NCI-H748 (cell line): Measurements from ENCODE around the gene BMF.
A peak's percentile ranks its signal among the peaks of the same experiment; 100 is the strongest.

Experiments
- DNase-seq: peaks from one replicate; lab custom pipeline; 2025; ENCODE audit not compliant: unreplicated experiment; lab: John Stamatoyannopoulos, UW

BMF gene

DNA sequence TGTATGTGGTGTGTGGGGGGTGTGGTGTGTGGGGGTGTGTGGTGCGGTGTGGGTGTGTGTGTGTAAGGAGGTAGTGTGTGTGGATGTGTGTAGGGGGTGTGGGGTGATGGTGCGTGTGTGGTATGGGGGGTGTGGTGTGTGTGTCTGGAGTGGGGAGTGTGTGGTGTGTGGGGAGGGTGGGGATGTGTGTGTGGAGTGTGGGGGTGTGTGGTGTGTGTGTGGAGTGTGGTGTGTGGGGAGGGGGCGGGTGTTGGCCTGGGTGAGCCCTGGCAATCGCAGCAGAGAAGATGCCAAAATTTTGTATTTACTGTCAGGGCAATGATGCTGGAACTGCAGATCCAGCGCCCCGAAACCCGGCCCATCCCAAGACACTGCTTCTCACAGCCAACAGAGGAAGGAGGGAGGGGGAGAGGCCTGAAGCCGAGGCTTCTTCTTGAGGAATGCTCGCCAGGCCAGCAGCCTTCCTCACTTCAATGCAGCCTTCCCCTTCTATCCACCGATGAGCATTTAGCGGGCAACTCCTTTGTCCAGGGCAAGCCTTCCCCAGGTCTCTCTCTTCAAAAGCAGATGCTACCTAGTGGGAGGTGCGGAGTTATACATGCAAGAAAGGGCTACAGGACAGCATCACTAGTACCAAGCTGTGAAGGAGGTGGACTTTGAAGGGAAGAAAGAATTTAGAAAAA is 57.8 kb downstream of the BMF start:
- peak; percentile 6 for DNase-seq

DNA sequence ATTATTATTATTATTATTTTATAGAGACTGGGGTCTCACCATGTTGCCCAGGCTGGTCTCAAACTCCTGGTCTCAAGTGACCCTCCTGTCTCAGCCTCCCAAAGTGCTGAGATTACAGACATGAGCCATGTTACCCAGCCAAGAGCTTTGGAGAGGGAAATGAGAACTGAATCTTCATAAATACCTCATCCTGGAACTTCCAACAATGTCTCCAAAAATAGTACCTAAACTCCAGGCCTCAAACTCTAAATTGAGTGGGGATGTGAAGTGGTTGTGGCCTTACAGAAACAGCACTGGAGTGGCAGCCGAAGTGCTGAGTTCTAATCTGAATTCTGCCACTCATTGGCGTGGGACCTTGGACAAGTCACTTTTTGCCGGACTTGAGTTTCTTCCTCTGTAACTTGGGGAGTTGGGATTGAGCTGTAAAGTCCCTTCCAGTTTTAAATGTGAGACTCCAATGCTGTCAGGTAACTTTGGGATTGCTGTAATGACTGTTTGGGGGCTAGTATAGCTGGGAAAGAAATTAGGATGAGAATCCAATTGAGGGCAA is 59.7 kb downstream of the BMF start:
- DNase-seq = no peak

DNA sequence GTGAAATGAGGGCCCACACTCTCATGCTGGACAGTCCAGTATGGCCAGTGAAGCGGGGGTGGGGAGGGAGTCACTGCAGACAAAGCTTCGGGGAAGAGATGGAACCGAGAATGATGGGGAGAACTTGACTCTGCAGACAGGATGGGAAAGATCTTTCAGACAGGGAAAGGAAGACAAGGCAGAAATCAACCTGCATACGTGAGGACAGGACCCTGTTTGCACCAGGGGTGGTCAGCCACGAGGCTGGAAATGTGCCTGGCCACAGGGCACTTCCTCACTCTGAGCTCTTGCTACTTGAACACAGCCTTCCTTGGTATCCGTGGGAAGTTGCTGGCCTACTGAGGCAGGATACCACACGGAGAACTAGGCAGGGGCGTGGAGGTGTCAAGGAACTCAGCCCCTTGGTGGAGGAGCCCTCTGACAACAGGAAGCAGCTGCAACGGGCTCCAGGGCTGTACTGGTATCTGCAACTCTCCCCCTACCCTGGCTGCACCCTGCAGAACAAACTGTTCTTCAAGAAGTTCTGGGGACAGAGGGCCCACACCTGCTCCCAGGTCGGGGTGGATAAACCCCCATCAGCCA is 60.4 kb downstream of the BMF start:
- DNase-seq = no peak

DNA sequence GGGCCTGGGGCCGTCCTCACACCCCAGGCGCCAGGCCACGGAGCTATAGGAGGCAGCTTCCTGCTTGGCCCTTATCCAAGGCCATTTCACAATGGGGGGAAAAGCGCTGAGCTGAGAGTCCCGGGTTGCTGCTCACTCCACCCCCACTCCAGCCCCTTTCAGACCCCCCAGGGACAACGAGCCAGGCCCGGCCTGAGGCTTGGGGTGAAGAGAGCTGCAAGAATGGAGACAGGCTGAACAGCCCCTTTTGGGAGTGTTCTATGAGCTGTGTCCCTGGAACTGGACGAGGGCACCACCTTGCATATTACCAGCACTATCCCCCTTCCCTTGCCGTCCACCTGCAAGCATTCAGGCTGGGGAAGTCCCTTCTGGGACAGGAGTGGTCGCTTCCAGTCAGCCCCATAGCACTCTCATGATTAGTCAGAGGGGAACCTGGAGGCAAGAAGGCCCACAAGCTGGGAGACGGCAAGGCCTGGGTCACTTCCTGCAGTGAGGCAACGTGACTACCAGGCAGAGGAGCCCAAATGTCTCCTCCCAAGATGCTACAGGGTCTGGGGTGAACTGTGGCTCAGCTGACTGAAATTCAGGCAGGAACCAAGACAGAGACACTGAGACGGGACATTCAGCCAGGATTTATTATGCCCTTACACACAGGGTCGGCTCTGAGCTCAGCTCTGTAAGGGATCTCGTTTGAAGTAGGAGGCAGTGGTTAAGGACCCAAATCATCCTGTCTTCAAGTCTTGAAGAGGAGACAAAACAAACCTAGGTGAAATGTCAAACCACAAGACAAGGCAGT is 61.1 kb downstream of the BMF start:
- peak; percentile 32 for DNase-seq

DNA sequence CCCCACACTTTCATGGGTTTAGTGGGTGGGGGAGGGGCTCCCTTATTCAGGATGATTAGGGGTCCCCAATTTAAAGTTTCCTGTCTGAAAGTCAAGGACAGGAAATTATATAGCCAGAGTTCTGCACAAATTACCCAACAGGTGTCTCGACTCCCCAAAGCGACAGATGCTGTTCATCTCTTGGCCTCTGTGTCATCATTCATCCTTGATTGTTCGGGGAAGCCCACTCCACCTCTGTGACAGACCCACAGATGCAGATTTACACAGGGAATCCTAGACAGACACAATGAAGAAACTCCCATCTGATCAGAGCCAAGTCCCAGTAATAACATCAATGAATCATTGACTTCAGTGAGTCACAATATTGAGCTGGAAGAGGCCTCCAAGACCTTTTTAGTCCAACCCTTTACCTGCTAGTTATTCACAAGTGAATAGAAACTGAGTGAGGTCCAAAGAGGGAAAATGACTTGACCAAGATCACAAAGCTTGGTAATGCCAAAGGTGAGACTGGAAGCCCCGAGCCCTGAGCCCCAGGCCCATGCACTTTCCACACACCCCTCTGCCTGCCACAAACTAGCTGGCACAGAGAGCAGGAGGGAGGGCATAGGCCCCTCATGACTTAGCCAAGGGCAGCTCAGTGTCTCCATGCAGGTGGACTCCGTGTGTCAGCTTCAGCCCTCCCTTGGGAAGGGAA is 61.8 kb downstream of the BMF start:
- DNase-seq = no peak

DNA sequence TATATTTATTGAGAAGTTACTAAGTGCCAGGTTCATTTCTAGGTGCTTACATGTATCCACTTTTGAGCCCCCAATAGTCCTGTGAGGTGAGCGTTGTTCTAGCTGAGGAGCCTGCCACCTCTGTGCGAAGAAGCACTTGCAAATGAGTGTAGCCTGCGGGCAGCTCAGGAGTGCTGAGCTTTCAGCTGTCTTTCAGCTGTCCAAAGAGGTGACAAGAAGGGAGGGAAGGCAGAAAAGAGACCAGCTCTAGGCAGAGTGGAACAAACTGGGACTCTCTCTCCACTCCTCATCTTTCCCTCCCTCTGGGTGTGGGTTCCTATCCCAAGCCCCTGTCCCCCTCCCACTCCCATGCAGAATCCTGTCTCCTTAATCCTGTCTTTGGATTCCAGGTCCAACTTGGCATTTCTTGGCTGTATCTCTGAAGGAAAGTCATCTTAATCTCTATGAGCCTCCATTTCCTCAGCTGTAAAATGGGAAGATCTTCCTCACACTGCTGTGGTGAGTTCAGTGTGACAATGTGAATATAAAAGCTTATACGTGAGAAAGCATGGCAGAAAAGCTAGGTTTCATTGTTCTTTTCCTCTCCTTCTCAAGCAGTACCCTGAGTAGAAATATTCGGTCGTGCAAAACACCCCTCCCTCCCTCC is 63.0 kb downstream of the BMF start:
- peak; percentile 4 for DNase-seq

DNA sequence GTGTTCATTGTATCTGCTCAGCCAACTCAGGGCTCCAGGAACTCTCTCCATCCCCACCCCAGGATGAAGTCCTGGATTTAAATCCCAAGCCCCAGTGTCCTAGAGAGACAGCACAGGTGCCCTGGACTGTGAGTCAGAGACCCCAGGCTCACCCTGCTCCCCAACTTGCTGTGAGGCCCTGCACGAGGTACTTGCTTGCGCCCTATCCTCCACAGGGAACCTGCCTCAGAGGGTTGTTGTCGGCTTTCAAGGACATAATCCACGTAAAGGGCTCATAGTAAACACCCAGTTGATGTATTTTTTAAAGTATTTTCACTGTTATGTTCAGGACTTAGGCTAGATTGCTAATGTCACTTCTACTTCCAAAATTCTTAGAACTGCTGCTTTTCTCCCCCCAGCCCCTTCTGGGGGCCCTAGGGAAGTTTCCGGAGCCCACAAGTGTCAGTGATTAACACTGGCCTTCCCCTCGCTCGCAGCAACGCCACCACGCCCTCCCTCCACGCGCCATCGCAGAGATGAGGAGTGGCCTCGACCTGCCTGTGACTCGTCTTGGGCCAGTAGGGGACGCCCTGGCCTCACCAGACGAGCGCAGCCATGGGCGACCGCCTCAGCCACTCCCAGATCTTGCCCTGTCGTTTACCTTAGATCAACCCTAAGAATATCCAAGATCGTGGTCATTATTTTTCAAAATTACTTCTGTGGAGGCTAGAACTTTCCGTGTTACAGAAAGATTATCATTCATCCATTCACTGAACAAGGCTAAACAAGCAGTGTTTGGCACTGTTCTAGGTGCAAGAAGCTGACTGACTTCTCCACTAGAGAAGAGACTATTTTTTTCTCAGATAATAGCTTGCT is 63.7 kb downstream of the BMF start:
- DNase-seq = peak; percentile 81

DNA sequence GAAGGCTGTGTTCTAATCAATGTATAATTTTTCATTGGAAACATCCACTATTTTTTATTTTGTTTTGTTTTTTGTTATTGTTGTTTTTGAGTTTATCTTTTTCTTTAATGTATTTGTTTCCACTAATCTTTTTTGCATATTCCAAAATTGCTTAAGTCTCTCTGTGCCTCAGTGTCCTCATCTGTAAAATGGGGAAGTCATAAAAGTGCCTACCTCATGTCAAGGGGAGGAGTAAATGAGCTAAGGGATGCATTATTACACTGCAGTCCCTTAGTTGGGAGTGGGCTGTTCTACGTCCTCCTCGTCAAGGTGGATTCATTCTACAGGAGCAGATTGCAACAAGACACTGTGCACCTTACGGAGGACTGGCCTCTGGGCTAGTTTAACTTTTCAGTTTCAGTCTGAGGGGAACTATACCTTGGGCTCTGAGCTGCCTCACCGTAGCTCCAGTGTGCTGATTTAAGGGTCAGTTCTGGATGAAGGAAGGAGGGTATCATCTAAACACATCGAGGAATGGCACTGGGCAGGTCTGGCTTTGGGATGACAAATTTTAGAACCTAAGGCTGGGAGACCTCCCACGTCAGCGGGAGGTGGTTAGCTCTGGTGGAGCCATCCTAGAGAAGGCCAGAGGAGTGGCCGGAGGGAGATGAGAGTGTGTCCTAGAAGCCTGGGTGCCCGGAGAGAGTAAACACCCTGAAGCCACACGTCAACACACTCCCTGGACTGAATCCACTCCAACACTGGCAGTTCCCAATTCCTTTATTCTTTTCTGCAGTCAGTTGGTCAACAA is 64.6 kb downstream of the BMF start:
- DNase-seq = no peak

DNA sequence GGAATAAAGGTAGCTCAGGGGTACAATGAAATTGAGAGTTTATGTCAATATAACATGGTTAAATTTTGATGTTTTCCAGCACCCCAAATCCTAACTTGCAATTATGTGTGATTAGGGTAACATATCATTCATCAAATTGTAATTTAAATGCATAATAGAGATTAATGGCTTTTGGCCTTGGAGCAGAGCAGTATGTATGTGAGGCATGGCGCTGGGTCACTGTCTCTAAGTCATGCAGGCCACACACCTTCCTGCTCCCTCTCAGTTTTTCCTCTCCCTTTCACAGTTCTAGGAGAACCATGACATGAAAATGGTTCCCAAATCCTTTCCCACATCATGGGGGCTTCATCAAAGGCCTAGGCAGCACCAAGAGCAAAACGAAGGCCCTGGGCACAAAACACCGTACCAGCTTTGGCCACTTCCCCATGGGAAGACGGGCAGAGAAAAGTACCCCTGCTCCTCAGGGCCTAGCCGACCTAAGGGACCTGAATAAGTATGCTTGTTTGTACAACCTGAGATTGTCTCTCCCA is 65.8 kb downstream of the BMF start:
- no peak for DNase-seq

DNA sequence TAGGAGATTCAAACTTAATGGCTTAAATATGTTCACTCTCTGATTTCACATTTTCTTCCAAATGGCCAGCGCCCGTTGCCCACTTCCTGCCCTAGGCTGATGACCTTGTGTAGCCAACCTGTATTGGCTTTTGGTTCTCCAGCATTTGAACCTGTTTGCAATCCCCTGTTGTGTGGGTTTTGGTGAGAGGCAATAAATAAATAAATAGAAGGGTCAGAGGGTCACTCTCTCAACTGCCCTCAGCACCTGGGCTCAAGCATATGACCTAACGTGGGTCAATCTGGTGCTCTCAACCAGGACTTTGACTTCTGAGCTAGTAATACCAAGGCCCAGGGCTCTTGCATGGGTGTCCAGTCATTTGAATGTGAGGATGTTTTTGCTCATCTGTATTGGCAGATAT is 67.9 kb downstream of the BMF start:
- no peak for DNase-seq

DNA sequence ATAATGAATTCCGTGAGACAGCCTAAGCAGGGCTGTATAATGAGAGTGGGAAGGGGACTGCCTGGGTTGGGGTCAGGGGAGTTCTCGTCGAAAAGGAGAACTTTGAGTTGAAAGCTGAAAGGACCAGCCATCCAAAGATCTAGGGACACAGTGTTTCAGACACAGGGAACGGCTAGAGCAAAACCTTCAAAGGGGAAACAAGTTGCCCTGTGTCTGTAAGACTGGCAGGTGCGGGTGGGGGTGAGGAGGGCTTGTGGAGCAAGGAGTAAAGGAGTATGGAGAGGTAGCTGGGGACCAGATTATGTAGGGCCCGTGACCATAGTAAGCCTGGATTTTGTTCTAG is 68.4 kb downstream of the BMF start:
- no peak for DNase-seq

DNA sequence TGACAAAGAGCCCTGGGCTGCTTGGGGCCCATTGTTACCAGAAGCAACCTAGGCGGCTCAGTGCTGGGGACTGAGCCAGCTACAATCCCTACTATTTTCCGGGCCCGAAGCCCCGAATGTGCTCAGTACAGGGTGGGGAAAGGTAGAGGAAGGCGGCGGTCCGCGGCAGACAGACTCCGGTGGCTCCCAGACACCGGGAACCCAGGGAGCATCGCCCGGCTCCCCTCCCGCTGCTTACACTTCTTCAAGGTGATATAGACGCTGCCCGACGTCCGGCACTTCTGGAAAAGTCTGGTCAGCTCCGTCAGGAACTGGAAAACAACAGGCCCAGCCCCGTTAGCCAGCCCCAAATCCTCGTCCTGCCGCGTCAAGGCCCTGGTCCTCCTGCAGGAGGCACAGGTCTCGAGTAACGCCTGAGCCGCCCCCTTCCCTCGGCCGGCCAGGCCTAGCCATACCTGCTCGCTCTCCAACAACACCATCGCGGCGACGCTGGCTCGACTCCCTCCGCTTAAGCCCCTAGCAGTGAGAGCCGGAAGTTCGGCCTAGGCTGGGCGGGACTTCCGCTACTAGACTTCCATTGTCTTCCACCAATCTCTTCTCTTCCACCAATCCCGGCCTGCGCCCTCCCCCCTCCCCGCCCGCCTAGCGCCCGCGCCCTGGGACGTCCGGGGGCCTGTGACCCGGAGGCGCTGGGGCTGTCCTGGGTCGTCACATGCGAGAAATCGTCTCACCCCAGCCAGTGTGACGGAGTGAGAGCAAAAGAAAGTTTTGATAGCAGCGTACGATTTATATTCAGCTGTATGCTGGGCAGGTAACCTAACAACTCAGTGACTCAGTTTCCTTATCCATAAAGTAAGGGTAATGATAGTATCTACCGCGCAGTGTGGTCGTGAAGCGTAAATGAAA is 69.8 kb downstream of the BMF start, which contains the start of gene SRP14:
Gene SRP14, minus strand, starts transcription at position 544 of the 906 bp plus-strand sequence. Its CDS starts 65 bp downstream, at position 479.
- peak; percentile 92 for DNase-seq

DNA sequence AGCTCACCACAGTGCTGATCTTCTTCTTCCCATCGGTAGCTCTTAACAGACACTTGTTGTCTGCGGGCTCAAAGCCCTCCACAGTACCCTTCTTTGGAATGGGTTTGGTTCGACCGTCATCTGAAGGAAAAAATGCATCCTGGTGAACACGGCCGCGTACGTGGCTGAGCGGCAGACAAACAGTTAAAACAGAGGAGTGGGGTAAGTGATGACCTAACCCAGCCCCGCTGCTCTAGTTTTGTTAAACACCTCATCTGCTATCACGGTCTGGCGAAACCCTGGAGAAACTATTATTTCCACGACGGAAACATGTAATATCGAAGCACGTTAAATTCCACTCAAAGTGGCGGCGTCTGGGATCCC is 70.4 kb downstream of the BMF start:
- DNase-seq = peak; percentile 43
